ENCODE measurements around the gene MYH13. TPM values are rescaled to one million over a fixed set of nuclear protein-coding genes. Genes with fewer than 3 reads are reported as not detected.

MYH13 gene
- total RNA-seq, 1 donor = not detected

GRCh38 chr17:10265100-10265810 lies 107.6 kb downstream of the MYH13 start:
- no peak overlapping the region for H3K4me3 ChIP-seq (ENCODE audit: low read length)
- no peaks in the 10 kb centered on the region for H3K4me1 ChIP-seq (ENCODE audit: insufficient read depth, low read length)
- H3K27me3 ChIP-seq (ENCODE audit: insufficient read depth, low read length) = no peaks in the 10 kb centered on the region
- no peaks in the 10 kb centered on the region for H3K9me3 ChIP-seq (ENCODE audit: low read depth, low read length)

- Histone ChIP-seq H3K4me1 (ENCODE audit: insufficient read depth, low read length) (no peaks in the 10 kb centered on the region), H3K4me3 (ENCODE audit: low read length) (no peak overlapping the region), H3K27me3 (ENCODE audit: insufficient read depth, low read length) (no peaks in the 10 kb centered on the region), H3K9me3 (ENCODE audit: low read depth, low read length) (no peaks in the 10 kb centered on the region)
Measured at GRCh38 chr17:10264051-10264450, 108.8 kb downstream of the MYH13 start.

DNA sequence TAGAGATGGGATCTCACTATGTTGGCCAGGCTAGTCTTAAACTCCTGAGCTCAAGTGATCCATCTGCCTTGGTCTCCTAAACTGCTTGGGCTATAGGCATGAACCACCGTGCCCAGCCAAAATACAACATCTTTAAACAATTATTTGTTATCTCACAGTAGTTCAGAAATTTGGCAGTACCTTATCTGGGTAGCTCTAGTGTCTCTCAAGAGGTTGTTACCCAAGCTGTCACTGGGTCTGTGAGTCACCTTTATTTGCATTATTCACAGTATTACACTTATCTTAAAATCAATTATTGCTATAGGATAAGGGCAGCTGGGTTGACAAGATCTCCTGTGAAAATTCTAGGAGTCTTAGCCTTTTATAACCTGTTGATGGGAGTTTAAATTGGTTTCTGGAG lies 110.4 kb downstream of the MYH13 start:
- Histone ChIP-seq H3K9me3 (ENCODE audit: low read depth, low read length) (no peaks in the 10 kb centered on the region), H3K27me3 (ENCODE audit: insufficient read depth, low read length) (no peaks in the 10 kb centered on the region), H3K4me1 (ENCODE audit: insufficient read depth, low read length) (no peaks in the 10 kb centered on the region), H3K4me3 (ENCODE audit: low read length) (no peak overlapping the region)

GRCh38 chr17:10261098-10261497 lies 111.7 kb downstream of the MYH13 start:
- H3K4me3 ChIP-seq (ENCODE audit: low read length) = no peak overlapping the region

DNA sequence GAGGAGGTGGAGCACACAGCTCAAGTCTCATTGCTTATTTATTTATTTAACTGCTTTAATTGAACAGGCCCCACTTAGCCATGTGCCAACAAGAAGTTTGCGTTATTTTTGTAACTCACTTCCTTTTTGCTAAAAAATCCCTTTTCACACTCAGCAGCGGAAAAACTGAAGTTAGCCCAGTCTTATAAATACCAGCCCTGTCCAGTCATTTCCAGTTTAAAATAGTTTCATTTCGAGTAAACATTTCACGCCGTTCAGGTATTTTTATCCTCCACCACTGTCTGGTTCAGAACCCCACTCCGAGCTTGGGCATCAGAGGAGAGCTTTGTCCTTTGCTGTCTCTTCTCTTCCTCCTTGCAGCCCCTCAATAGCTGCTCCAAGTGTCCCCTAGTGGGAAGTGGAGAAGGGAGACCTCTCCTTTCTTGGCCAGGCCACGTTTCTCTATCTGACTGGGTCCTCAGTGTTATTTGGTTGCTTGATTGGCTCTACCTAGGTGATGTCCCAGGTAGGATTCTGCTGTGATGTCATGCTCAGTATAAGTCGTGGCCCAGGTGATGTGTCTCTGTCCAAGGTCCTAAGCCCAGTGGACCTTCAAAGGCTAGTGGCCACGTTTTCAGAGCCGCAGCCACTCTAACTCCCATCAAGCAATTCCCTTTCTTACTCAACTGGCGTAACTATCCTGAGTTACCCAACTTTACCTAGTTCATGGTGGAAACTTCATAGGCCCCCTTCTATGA lies 121.4 kb downstream of the MYH13 start:
- H3K4me3 ChIP-seq (ENCODE audit: low read length) = no peak overlapping the region

More at GRCh38 chr17:10261098-10261497, 111.7 kb downstream of the MYH13 start:
- Histone ChIP-seq H3K27me3 (ENCODE audit: insufficient read depth, low read length) (no peaks in the 10 kb centered on the region), H3K9me3 (ENCODE audit: low read depth, low read length) (no peaks in the 10 kb centered on the region), H3K4me1 (ENCODE audit: insufficient read depth, low read length) (no peaks in the 10 kb centered on the region)

More for the DNA sequence above, 121.4 kb downstream of the MYH13 start:
- Histone ChIP-seq H3K9me3 (ENCODE audit: low read depth, low read length) (no peaks in the 10 kb centered on the region), H3K4me1 (ENCODE audit: insufficient read depth, low read length) (peaks cover 10% of the 10 kb centered on the region), H3K27me3 (ENCODE audit: insufficient read depth, low read length) (no peaks in the 10 kb centered on the region)

Other genes with a start within 250 kb of the MYH13 start
- gene GAS7, start 174.4 kb downstream of the MYH13 start, total RNA-seq = 38.4 TPM
- gene MYH8, start 48.9 kb upstream of the MYH13 start, total RNA-seq = not detected
- gene MYH4, start 96.6 kb upstream of the MYH13 start, total RNA-seq = not detected
- not detected for gene MYH1, start 145.5 kb upstream of the MYH13 start, total RNA-seq
- gene MYH2, start 176.7 kb upstream of the MYH13 start, total RNA-seq = not detected

Measured in mononuclear cell (primary cell).